Kidney (tissue), 14 donors: ENCODE results near the gene COL4A6. TPM values are rescaled to one million over a fixed set of nuclear protein-coding genes. Genes with fewer than 3 reads are reported as not detected.
"Not testable (repeated sequence)": the region's sequence is repeated elsewhere in the genome, so short reads cannot be mapped to it uniquely, and the experiment has no call there.

ENCODE experiments used
- DNase-seq, 5 donors: peaks; one replicate each; pipeline ENCODE4 v3.0.0-alpha.2; 2013 to 2020
- FAIRE-seq: peaks from 2 replicates; lab custom pipeline; 2012; peaks lifted over from hg19 to GRCh38; lab: Jason Lieb, UNC
- H3K27ac ChIP-seq, 2 donors: one replicate each; pipeline ENCODE4 v1.7.0; 2013; ENCODE audit warnings: low read depth in 2 of 2, low read length in 2 of 2, inconsistent platforms in 1 of 2
- H3K27me3 ChIP-seq: one replicate; pipeline ENCODE4 v1.7.1; 2013; ENCODE audit warnings: low read length, inconsistent platforms; ENCODE audit not compliant: control insufficient read depth, insufficient read depth
- H3K36me3 ChIP-seq, 3 donors: one replicate each; pipeline versions ENCODE4 v1.7.0 to v1.7.1; 2013; ENCODE audit warnings: low read length in 3 of 3, control low read depth in 1 of 3, inconsistent platforms in 1 of 3; ENCODE audit not compliant: insufficient read depth in 3 of 3, control insufficient read depth in 2 of 3
- H3K4me1 ChIP-seq, 3 donors: one replicate each; pipeline versions ENCODE4 v1.7.0 to v1.7.1; 2013; ENCODE audit warnings: low read length in 3 of 3, inconsistent platforms in 1 of 3, low read depth in 1 of 3; ENCODE audit not compliant: control insufficient read depth in 2 of 3, insufficient read depth in 2 of 3
- H3K4me3 ChIP-seq, 3 donors: one replicate each; pipeline versions ENCODE4 v1.7.0 to v1.8.1; 2013; ENCODE audit warnings: low read length in 3 of 3, control low read depth in 1 of 3, inconsistent platforms in 1 of 3
- H3K9ac ChIP-seq, 3 donors: one replicate each; pipeline versions ENCODE4 v1.7.0 to v1.7.1; 2013; ENCODE audit warnings: low read length in 3 of 3, control low read depth in 1 of 3, inconsistent platforms in 1 of 3
- H3K9me3 ChIP-seq, 3 donors: one replicate each; pipeline versions ENCODE4 v1.7.0 to v1.7.1; 2013; ENCODE audit warnings: low read length in 3 of 3, control low read depth in 1 of 3, inconsistent platforms in 1 of 3; ENCODE audit not compliant: control insufficient read depth in 2 of 3, insufficient read depth in 1 of 3
- intact Hi-C: fragments of 100-400 bp; cut with DNase I; formaldehyde crosslinking; loops from one replicate; pipeline ENCODE4 v1.11.1; 2022
- polyA plus RNA-seq: library from polyadenylated mRNA; stranded (reverse); fragments of 350-450 nt; fragmentation: Illumina TruSeq; extraction: RNeasy Lipid Tissue Mini Kit (QIAGEN cat#74804); gene quantifications from one replicate; pipeline ENCODE4 v1.2.3, GENCODE V29; 2014; ENCODE audit warnings: low read depth, low replicate concordance; ENCODE audit not compliant: insufficient read depth
- total RNA-seq: library from RNA; stranded (reverse); fragmentation: NEBNext Ultra II Directional; extraction: Animal tissue kit (Norgen Biotek cat#: 25700); gene quantifications from one replicate; pipeline ENCODE4 v1.2.1, GENCODE V29; 2021
- TF ChIP-seq, protein P1 (sequence below): IDR thresholded peaks from 3 replicates; pipeline ENCODE4 v1.5.1; 2012; ENCODE audit warnings: mild to moderate bottlenecking, moderate library complexity, borderline replicate concordance; ENCODE audit not compliant: insufficient read depth; ENCODE audit errors: extremely low read depth
- donor health status: control.
- donor health status: control.
- donor health status: control.
- donor health status: control.
- donor health status: control.
- donor health status: DM: yes; HTN: yes; CAD: no.
- donor health status: Normal renal cell carcinoma (clear cell type).

COL4A6 gene
- total and polyA plus RNA-seq, 2 donors from 2014 or later = 3.3 to 4.1 TPM

GRCh38 chrX:108396188-108396891, 41.9 kb downstream of the COL4A6 start:
- H3K4me1 ChIP-seq = no peaks in the 10 kb centered on the region
- no peak overlapping the region for H3K4me3 ChIP-seq
- intact Hi-C loops = no loop called here
- FAIRE-seq (no peak), DNase-seq (peak in 1 of 5 donors; percentile 4)
- H3K27me3 ChIP-seq = peaks cover 2% of the 10 kb centered on the region
- TF ChIP-seq, protein P1, sequence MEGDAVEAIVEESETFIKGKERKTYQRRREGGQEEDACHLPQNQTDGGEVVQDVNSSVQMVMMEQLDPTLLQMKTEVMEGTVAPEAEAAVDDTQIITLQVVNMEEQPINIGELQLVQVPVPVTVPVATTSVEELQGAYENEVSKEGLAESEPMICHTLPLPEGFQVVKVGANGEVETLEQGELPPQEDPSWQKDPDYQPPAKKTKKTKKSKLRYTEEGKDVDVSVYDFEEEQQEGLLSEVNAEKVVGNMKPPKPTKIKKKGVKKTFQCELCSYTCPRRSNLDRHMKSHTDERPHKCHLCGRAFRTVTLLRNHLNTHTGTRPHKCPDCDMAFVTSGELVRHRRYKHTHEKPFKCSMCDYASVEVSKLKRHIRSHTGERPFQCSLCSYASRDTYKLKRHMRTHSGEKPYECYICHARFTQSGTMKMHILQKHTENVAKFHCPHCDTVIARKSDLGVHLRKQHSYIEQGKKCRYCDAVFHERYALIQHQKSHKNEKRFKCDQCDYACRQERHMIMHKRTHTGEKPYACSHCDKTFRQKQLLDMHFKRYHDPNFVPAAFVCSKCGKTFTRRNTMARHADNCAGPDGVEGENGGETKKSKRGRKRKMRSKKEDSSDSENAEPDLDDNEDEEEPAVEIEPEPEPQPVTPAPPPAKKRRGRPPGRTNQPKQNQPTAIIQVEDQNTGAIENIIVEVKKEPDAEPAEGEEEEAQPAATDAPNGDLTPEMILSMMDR = no peak
- no peak overlapping the region for H3K9ac ChIP-seq
- H3K9me3 ChIP-seq = no peaks in the 10 kb centered on the region
- H3K27ac ChIP-seq = no peak overlapping the region
- no peaks in the 10 kb centered on the region for H3K36me3 ChIP-seq

DNA sequence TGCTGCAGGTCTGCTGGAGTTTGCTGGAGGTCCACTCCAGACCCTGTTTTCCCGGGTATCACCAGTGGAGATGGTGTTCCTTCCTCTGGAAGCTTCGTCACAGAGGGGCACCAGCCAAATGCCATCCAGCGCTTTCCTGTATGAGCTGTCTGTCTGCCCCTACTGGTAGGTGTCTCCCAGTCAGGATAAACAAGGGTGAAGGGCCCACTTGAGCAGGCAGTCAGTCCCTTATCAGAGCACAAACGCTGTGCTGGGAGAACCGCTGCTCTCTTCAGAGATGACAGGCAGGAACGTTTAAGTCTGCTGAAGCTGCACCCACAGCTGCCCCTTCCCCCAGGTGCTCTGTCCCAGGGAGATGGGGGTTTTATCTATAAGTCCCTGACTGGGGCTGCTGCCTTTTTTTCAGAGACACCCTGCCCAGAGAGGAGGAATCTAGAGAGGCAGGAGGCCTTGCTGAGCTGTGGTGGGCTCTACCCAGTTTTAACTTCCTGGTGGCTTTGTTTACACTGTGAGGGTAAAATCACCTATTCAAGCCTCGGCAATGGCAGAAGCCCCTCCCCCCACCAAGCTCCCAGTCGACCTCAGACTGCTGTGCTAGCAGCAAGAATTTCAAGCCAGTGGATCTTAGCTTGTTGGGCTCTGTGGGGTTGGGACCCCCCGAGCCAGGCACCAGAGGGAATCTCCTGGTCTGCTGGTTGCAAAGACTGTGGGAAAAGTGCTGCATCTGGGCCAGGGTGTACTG, 47.1 kb downstream of the COL4A6 start:
- H3K27ac ChIP-seq, DNase-seq, intact Hi-C loops, FAIRE-seq, H3K4me3 ChIP-seq, H3K4me1 ChIP-seq, H3K9me3 ChIP-seq, H3K27me3 ChIP-seq, H3K36me3 ChIP-seq, H3K9ac ChIP-seq: not testable (repeated sequence)

DNA sequence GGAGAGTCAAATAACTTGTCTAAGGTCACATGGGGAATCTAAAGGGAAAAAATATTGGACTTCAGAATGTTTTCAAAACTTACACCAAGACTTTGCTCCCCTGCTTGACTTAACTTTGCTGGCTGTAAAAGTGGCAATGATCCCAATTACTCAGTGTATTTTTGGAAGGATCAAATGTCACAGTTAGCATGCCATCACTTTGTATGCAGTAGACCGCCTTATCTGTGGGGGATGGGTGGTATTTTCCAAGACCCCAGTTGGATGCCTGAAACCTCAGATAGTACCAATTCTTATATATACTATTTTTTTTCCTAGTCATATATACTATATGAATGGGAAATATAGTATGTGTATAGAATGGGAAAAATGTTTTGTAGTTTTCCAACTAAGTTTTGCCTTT, 53.4 kb downstream of the COL4A6 start:
- Histone ChIP-seq H3K36me3 (no peaks in the 10 kb centered on the region), H3K27me3 (no peaks in the 10 kb centered on the region), H3K9me3 (no peaks in the 10 kb centered on the region), H3K4me1 (no peaks in the 10 kb centered on the region), H3K27ac (no peak overlapping the region), H3K9ac (no peak overlapping the region), H3K4me3 (no peak overlapping the region)
- intact Hi-C loops = no loop called here
- DNase-seq (no peak), FAIRE-seq (no peak)
- TF ChIP-seq, protein P1 = no peak

GRCh38 chrX:108380222-108380621, 58.0 kb downstream of the COL4A6 start:
- H3K4me1 ChIP-seq = no peaks in the 10 kb centered on the region
- FAIRE-seq = no peak
- H3K27ac ChIP-seq = no peak overlapping the region

GRCh38 chrX:108376821-108377220, 61.4 kb downstream of the COL4A6 start:
- H3K27me3 ChIP-seq, H3K4me3 ChIP-seq, H3K4me1 ChIP-seq, FAIRE-seq, intact Hi-C loops, H3K9me3 ChIP-seq, H3K27ac ChIP-seq, H3K36me3 ChIP-seq, H3K9ac ChIP-seq, DNase-seq: not testable (repeated sequence)

More at GRCh38 chrX:108380222-108380621, 58.0 kb downstream of the COL4A6 start:
- no peaks in the 10 kb centered on the region for H3K9me3 ChIP-seq
- no peak overlapping the region for H3K9ac ChIP-seq
- H3K27me3 ChIP-seq = no peaks in the 10 kb centered on the region
- no peak for DNase-seq
- intact Hi-C loops = no loop called here
- no peak overlapping the region for H3K4me3 ChIP-seq
- TF ChIP-seq, protein P1 = no peak
- H3K36me3 ChIP-seq = no peaks in the 10 kb centered on the region

GRCh38 chrX:108375591-108375990, 62.6 kb downstream of the COL4A6 start:
- H3K9me3 ChIP-seq, H3K4me1 ChIP-seq, H3K36me3 ChIP-seq, DNase-seq, H3K9ac ChIP-seq, H3K27me3 ChIP-seq, intact Hi-C loops, H3K4me3 ChIP-seq, H3K27ac ChIP-seq, FAIRE-seq: not testable (repeated sequence)
